Measurements from ENCODE around the gene CASKIN1.

The CASKIN1 gene

DNA sequence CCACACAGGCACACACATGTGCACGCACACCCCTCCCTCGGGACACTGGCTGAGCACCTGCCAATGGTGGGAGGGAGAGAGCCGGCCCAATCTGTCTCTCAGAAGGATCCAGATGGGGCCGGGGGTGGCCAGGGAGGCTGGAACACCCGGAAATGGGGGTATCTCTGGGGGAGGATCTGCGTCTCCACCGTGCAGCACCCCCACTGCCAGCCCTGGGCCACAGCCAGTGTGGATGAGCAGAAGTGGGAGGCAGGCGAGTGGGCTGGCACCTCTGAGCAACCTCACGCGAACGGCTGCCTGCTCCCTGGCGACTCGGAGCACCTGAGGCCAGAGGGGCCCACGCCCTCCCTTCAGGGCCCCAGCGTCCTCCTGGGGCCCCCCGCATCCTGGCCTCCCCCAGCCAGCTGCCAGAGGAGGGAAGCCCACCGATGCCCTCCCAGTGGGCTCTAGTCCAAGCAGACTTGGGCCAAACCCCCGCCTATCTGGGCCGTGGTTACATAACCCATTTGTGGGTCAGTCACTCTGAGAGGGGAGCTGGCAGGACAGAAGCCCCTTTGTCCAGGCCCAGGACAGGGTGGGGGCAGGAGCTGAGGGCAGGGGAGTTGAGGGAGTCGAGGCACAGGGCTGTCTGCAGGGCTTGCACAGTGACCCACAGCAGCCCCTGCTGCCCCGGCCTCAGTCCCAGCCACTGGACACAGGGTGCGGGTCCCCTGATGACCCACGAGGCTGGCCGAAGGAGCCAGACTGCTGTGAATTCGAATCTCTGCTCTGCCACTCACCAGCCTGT, 5.6 kb downstream of the CASKIN1 start:
- peak; percentile 78 for DNase-seq

DNA sequence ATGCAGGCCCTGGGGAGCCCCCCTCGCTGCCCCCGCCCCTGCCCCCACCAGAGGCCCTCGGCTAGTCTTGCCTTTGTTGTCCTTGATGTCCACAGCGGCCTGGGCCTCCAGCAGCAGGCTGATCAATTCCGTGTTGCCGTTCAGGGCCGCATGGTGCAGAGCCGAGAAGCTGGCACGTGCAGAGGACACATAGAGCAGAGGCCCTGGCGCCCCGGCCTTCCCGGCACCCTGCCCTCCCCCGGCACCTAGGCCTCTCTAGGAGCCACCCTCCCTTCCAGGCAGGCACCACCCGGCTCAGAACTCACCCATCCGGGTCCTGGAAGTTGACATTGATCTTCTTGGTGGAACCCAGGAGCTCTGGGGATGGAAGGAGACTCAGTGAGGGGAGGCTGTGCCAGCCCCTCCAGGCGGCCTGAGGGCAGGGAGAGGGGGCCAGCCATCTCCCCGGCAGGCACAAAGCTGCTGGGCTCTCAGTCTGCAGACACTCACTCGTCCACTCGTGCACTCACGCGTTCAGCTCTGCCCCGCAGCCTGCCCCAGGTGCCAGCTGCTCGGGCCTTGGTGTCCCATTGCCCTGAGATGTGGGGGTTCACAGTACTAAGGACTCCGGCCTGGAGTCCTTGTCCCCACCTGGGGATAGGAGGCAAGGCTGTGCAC, 6.3 kb downstream of the CASKIN1 start:
- DNase-seq, result peak; percentile 28

DNA sequence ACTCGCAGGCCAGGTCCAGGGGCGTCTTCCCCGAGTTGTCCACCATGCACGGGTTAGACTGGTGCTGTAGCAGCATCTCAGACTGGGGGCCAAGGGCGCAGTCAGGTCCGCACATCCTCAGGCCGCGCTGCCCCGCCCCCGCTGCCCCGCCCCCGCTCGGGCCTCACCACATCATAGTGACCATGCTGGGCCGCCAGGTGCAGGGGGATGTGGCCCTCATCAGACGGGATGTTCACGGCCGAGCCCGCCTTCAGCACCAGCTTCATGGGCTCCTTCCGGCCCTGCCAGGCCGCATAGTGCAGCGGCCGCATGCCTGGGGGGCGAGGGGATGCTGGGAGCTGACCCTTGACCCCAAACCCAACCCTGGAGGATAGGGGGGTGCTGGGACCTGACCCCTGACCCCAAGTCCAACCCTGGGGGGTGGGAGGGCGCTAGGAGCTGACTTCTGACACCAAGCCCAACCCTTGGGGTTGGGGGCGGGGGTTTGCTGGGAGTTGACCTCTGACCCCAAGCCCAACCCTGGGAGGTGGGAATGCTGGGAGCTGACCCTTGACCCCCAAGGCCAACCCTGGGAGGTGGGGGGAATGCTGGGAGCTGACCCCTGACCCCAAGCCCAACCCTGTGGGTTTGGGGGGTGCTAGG, 7.0 kb downstream of the CASKIN1 start:
- no peak for DNase-seq

DNA sequence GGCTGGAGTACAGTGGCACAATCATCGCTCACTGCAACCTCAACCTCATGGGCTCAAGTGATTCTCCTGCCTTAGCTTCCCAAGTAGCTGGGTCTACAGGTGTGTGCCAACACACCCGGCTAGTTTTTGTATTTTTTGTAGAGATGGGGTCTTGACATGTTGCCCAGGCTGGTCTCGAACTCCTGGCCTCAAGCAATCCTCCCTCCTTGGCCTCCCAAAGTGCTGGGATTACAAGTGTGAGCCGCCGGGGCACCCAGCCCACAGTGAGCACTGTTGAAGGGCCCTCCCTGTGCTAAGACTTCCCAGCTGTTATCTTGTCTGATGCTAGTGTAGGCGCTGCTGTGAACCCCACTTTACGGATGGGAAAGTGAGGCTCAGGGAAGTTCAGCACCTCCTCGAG, 8.0 kb downstream of the CASKIN1 start:
- DNase-seq, result no peak

DNA sequence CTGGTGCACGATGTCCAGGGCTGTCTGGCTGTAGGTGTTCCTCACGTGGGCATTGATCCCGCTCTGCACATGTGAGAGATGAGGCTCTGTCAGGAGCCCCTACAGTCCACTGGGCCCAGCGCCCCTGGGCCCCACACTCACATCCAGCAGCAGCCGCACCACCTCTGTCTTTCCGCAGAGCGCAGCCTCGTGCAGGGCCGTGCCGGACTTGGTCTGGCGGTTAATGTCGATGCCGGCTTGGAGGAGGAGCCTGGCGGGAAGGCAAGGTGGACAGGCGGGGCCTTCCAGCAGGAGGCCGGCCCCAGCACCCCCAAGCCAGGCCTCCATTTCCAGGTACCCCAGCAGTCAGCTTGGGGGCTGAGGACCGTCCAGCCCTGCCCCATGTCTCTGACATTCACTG, 9.2 kb downstream of the CASKIN1 start:
- DNase-seq, result no peak

DNA sequence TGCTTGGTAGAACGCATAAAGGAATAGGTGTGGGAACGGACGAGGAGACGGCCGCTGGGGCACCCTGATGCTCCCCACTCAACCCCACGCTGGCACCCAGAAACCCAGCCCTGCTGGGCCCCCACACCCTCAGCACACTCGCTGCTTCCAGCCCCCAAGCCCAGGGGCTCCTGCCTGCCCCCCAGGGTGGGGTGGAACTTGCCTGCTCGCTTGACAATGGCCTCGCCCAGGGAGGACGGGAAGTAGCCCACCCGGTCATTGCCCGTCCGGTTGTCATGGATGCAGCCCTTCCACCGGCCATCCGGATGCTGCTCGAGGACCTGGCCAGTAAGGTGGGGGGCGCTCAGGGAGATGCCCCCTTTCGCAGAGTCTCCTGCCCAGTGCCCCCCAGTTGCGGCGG, 9.9 kb downstream of the CASKIN1 start:
- no peak for DNase-seq

DNA sequence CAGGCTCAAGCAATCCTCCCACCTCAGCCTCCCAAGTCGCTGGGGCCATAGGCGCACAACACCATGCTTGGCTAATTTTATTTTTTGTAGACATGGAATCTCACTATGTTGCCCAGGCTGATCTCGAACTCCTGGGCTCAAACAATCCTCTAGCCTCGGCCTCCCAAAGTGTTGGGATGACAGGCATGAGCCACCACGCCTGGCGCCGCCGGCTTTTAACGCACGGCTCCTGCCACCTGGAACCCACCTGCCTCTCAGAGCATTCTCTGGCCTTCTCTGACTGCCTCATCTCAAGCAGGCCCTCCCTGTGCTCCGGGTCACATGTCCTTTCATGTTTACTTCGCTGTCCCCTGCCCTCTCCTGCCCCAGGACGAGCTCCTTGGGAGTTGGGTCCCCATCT, 10.3 kb downstream of the CASKIN1 start:
- no peak for DNase-seq

DNA sequence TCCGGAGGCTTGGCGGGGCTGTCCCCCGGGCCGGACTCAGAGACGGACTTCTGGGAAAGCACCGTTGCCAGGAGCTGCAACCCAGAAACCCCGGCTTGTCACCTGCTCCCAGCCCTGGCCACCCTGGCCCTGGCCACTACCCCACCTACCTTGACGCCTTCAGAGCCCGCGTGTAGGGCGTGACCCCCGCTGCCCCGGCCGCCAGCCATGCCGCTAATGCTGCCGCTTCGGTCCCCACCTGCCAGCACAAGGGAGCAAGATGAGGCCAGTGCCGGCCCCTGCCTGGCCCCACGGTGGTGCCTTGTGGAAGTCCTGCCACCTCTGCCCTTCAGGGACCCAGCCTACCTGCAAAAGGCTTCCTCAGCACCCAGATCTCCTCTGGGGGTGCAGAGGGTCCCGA, 11.4 kb downstream of the CASKIN1 start:
- no peak for DNase-seq

DNA sequence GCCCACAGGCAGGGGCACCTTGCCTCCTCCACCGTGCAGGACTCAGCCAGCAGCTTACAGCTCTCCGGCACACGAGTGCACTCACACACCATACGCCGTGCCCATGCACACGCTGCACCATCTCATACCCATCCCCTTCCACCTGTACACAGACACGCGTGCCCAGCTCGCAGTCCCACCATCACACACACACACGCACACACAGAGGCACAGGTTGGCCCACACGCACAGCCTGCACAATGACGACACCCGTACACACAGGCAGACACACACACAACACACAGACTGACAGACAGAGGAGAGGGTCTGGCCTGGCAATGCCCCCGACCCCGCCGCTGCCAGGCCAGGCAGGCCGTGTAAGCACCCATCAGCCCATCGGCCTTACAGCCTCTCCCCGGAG, 12.1 kb downstream of the CASKIN1 start:
- DNase-seq, result no peak

DNA sequence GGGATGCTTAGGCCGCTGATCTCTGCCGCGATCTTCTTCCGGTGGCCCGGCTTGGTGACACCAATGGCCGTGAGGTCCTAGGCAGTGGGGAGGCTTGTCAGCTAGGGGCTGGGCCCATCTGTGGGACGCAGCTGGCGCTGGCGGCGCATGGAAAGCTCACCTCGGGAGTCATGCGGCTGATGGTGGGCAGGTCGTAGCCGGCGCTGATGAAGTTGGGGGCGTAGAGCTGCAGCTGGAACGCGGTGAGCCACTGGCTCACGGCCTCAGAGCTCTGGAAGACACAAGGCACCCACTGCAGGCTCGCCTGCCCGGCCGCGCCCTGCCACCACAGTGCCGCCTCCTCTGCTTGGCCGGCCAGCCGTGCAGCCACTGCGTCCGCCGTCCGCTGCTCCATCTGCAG, 12.7 kb downstream of the CASKIN1 start:
- DNase-seq, result no peak

DNA sequence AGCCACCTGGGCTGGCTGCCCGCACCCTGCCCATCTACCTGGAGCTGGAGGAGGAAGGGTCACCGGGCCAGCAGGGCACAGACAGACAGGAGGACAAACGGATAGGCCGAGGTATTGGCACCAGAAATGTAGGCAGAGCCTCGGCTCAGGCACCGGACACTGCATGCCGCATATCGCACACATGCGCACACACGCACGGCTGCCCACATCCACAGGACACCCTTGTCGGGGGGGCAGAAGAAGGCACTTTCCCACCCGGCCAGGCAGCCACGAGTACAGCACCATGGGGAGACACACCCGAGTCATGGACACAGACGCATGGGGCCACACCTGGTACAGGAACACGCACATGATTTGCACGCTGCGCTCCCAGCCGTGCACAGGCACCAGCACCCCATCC, 14.5 kb downstream of the CASKIN1 start:
- no peak for DNase-seq

DNA sequence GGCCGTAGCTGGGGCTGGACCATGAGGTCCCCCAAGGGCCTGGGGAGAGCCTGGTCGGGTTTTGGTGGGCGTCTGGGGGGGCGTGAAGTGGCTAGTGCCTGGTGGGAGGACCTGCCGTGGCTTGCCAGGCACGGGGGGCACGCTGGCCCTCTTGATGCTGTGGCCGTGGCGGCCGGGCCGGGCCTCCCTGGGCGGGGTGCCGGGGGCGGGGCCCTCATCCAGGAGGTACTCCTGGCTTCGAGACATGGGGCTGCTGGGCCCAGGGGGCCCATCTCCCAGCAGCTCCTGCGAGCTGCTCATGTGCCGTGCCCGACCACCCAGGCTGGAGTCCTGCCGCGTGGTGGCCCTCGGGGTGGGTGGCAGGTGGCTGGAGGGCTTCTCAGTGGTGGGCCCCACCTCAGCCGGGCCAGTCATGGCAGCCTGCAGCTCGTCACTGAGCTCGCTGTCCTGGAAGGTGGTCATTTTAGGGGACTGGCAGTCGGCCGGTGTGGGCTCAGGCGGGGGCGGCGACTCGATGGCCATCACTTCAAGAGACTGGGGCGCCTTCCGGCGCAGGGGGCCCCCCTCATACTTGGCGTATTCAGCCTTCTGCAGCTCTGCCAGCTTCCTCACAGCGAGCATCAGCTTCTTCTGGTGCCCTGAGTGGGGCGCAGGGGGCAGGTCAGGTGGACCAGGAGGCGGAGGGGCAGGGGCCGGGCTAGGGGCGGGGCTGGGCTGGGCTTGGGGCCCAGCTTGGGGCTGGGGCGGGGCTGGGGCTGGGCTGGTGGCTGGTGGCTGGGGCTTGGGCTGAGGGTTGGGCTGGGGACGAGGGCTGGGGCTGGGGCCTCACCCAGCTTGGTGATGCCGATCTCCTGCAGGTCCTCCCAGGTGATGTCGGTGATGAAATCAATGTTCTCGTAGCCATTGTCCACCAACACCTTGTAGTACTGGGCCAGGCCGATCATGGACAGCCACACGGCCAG, 15.2 kb downstream of the CASKIN1 start:
- DNase-seq, result no peak

DNA sequence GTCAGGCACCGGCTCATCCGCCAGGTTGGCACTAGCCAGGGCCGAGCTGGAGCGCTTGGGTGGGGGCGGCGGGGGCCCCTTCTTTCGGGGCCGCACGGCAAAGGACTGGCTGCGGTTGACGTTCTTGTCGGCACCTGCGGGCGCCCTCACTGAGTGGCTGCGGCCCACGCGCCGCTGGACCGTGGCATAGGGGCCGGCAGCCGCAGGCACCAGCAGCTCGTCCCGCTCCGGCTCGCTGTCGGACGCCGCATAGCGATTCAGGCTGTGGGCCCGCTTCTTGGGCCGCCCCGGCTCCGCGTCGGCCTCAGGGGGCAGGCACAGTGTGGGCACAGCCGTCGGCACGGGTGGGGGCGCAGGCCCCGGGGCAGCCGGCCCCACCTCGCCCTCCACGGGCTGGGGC, 15.9 kb downstream of the CASKIN1 start:
- DNase-seq, result no peak

DNA sequence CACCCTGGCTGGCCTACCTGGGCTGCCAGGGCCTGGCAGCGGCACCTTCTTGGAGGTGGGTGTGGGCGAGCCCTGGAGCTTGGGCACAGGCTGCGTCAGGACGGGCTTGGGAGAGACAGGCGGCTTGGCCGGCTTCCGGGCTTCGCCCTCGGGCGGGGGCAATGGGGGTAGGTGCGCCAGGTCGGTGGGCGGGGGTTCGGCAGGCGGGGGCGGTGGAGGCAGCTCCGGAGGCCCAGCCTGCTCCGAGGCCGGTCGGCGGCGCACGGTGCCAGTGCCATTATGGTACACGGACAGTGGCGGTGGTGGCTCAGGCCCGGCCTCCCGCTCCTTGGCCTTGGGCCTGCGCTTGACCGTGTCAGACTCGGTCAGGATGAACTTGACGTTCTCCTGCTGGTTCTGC, 16.8 kb downstream of the CASKIN1 start:
- no peak for DNase-seq

DNA sequence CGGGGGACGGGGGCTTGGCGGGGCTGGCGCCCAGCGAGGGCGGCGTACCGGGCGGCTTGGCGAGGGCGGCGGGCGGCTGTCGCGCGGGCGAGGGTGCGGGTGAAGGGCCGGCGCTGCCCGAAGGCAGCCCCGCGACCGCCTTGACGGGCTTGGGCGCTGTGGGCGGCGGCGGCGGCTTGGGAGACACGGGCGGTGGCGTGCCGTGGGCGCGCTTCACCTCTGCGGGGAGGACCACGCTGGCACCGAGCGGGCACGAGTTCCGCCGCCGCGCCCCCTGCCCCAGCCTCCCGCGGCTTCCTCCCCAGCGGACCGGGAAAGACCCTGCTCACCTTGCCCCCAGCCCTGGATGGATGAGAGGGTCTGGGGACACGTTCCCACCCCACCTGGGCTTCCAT, 17.3 kb downstream of the CASKIN1 start:
- DNase-seq, result no peak

DNA sequence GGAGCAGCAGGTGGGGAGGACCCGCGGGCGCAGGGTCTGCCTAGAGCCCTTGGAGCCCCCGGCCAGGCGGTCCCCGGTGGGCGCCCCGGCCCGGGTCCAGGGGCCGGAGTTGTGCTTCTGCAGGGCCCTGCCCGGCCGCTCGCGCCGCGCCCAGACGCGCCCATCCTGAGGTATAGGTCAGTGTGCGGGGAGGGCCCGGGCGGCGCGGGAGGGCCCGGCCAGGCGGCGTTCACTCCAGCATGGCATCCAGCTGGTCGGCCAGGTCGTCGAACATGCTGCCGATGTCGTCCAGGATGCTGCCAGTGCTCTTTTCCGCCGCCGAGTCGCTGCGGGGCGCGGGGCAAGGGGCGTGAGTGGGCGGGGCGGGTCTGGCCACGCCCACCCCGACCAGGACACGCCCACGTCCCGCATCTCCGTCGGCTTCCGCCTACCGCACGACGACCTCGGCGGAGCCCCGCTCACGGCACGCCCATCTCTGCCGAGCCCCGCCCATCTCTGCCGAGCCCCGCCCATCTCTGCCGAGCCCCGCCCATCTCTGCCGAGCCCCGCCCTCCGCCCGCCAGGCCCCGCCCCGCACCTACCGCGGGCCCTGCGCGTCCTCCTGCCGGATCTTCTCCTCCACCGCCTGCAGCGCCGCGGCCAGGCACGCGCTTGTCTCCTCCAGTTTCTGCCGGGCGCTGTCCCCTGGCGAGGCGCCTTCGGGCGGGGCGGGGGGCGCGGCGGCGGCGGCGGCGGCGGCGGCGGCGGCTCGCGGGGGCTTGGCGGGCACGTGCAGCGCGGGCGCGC, 17.9 kb downstream of the CASKIN1 start:
- DNase-seq, result no peak

DNA sequence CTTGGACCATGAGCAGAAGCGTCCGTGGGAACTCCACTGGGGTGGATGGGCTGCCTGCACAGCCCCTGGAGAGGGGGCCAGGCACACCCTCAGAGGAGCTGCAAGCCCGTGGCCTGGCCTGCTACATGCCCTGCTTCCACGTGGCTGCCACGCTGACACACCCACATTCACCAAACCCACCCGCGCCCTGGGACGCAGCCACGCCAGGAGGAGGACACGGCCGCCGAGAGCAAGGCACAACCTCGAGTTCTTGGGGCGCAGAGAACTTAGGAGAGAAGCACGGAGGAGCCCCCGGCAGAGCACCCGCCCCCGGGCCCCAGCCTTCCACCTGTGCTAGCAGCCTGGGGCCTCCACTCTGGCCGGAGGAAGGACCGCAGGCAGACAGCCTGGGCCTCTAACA, 18.8 kb downstream of the CASKIN1 start:
- no peak for DNase-seq

DNA sequence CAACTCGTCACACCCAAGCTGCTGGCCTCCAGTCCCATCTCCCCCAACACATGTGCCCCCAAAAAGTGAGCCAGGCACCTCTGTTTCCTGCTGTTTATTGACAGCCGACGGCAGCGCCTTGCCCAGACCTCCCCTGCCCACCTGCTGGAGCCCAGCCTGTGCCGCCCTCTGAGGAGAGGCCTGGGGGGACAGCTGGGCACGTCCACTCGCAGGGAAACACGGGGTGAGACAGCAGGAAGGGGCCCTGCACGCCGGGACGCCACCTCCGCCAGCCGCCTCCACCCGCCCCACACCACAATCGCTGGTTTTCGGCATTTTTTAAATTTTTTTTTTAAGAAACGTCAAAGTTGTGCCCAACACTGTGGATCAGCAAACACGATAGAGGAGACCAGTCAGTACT, 19.3 kb downstream of the CASKIN1 start:
- DNase-seq, result no peak

DNA sequence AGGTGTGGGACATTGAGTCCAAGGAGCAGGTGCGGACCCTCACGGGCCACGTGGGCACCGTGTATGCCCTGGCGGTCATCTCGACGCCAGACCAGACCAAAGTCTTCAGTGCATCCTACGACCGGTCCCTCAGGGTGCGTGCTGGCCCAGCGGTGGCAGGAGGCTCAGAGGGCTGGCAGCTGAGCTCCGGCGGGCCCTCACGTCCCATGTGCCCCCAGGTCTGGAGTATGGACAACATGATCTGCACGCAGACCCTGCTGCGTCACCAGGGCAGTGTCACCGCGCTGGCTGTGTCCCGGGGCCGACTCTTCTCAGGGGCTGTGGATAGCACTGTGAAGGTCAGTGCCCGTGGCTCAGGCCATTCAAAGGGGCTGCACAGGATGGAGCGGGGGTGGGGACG, 20.4 kb downstream of the CASKIN1 start:
- no peak for DNase-seq

DNA sequence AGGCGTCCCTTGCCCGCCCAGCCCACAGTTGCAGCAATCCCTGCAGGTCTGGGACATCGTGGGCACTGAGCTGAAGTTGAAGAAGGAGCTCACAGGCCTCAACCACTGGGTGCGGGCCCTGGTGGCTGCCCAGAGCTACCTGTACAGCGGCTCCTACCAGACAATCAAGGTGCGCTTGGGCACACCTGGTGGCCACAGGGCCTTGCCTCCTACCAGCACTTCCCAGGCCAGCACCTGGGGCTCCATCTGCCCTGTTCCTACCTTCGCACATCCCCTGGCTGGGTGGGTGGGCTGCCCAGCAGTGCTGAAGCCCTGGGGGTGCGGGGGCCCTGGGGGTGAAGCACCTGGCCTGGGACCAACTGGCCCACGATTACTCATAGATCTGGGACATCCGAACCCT, 21.0 kb downstream of the CASKIN1 start:
- no peak for DNase-seq

DNA sequence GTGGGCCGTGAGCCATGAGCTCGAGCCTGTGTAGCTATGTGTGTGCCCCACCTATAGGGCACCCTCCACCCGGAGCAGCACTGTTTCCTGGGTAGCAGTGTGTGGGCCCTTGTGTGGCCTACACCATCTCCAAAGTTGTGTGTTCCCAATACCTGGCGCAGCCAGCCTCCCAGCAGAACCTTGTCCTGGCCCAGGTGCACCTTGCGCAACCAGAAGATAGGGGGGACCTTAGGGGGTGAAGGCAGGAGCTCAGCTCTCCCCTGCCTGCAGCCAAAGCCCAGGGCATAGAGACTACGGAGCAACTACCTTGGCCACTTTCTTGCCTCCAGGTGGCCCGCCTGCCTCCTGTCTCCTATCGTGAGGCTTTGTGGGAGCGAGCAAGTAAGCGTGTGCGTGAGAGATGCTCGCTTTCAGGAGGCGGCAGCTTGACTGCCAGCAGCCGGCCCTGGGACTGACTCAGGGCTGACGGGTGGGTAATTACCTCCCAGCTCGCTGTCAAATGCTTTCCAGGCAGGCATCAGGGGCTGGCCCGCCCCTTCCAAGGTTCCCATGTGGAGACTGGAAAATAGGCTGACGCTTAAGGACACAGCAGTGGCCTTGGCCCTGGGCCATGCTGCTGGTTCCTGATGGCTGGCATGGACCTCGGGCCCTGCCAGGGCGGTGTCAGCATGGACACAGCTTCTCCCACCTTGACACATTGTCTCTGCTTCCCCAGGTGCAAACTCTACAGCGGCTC, 21.8 kb downstream of the CASKIN1 start:
- no peak for DNase-seq

DNA sequence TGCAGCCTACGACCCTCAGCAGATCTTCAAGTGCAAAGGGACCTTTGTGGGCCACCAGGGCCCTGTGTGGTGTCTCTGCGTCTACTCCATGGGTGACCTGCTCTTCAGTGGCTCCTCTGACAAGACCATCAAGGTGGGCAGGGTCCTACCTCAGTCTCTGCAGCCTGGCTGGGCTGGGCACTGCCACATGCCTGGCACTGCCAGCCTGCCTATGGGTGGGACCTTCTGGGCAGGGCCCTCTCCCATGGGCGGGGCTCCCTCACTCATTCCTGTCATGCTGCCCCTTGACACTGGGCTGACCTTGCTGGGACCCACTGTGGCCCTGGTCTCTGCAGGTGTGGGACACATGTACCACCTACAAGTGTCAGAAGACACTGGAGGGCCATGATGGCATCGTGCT, 22.5 kb downstream of the CASKIN1 start:
- no peak for DNase-seq
